ENCODE results near the gene GEMIN7.

DNA sequence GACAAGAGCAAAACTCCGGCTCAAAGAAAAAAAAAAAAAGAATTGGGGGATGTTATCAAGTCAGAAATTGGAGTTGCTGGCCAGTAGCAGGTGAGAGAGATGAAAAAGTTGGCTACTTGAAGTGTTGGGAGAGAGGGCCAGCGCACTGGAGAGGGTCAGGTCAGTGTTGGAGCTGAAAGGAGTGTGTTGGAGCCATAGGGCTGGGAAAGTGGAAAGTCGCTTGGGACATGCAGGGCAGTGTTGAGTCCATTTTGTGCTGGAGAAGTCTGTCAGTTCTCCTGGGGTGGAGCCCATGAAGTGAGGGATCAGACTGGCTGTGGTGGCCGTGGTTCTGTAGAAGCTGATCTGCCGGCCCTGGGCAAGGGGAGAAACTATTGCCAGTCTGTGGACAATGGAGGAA lies 15.6 kb downstream of the GEMIN7 start:
- TF ChIP-seq, protein P1, sequence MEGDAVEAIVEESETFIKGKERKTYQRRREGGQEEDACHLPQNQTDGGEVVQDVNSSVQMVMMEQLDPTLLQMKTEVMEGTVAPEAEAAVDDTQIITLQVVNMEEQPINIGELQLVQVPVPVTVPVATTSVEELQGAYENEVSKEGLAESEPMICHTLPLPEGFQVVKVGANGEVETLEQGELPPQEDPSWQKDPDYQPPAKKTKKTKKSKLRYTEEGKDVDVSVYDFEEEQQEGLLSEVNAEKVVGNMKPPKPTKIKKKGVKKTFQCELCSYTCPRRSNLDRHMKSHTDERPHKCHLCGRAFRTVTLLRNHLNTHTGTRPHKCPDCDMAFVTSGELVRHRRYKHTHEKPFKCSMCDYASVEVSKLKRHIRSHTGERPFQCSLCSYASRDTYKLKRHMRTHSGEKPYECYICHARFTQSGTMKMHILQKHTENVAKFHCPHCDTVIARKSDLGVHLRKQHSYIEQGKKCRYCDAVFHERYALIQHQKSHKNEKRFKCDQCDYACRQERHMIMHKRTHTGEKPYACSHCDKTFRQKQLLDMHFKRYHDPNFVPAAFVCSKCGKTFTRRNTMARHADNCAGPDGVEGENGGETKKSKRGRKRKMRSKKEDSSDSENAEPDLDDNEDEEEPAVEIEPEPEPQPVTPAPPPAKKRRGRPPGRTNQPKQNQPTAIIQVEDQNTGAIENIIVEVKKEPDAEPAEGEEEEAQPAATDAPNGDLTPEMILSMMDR (IDR thresholded peaks at IDR 0.05; ENCODE audit: insufficient read depth, low read length, poor library complexity, severe bottlenecking): no peak
- TF ChIP-seq EZH2phosphoT487 (conservative IDR thresholded peaks at IDR 0.05; ENCODE audit: low read length): no peak

Measured in SU-DHL-6 (cell line).